GM19324 (cell line): ENCODE results near the gene MCAT.
A peak's percentile ranks its signal among the peaks of the same experiment; 100 is the strongest.

Experiments used
- ATAC-seq: cut with Tn5 transposase; IDR thresholded peaks from one replicate; pipeline ENCODE4 v1.9.1; 2021; ENCODE audit warnings: mild to moderate bottlenecking, moderate library complexity; ENCODE audit not compliant: unreplicated experiment, low FRiP score

MCAT gene

DNA sequence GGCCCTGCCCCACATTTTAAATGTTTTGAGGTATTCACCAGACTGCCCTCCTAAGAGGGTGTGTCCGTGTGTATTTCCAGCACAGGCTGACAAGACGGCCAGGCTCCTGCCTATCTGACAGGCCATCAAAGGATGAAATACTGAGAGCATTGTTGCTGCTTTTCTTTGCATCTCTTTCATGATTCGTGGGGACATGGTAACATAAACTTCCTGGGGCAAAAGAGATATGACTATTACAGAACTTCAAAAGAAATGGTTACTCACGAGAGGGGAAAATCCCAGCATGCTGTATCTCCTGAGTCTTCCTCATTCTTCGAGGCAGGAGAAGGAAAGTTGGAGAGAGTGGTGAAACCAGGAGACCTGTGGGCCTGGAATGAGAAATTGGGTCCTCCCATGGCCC is 43.0 kb downstream of the MCAT start:
- ATAC-seq = no peak

DNA sequence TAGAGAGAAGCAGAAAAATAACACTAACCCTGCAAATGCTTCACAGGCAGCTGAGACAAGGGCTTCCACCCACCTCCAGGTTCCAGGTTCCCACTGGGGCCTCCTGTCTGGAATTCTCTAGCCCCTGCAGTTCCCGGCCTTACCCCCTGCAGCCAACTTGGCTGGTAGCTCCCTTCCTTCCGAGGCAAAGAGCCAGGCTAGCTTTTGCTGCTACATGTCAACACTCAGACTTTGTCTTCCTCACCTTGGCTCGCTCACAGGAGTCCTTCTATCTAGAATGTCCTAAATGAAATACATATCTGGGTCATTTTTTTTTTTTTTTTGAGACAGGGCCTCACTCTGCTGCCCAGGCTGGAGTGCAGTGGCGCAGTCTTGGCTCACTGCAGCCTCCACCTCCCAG is 44.1 kb downstream of the MCAT start:
- no peak for ATAC-seq

GRCh38 chr22:43098356-43098755 is 44.8 kb downstream of the MCAT start:
- ATAC-seq = no peak

DNA sequence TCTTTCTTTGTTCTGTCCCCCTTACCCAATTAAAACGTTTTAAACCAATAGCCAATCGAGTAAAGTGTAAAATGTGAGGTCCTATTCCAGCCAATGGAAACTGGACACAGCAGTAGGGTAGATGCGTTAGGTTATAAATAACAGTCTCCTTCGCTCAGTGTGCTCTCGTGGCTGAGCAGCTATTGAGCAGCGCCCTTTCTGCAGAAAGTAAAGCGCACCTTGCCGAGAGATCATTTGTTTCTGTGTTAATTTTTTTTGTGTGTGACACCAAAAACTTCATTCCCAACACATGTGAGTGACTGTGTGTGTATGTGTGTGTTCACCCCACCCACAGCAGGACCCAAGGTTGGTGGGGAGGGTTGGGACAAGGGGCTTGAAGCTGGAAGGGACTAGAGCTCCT is 46.8 kb downstream of the MCAT start:
- no peak for ATAC-seq

DNA sequence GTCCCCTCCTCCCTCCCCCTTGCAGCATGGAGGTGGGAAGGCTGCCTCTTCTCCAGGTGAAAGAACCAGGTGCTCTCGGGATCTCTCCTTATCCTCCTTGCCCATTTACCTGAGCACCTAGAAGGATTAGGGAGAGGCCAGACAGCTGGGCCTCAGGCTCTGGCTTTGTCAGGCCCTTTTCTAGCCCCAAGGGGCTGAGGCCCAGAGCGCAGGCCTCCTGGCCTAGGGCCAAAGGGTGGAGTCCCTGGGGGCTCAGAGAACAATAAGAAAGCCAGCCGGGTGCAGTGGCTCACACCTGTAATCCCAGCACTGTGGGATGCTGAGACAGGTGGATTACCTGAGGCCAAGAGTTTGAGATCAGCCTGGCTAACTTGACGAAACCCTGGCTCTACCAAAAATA is 48.6 kb downstream of the MCAT start:
- no peak for ATAC-seq

- no peak for ATAC-seq
Observed at GRCh38 chr22:43094085-43094484, 49.1 kb downstream of the MCAT start.

DNA sequence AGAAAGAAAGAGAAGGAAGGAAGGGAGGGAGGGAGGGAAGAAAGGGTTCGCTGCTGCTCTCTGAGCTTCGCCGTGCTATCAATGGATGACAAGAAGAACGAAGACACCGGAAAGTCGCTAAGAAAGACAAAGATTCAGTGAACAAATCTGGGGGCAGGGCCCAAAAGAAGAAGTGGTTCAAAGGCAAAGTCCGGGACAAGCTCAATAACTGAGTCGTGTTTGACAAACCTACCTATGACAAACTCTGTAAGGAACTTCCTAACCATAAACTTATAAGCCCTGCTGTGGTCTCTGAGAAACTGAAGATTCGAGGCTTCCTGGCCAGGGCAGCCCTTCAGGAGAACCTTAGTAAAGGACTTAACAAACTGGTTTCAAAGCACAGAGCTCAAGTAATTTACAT is 51.1 kb downstream of the MCAT start:
- ATAC-seq = no peak

DNA sequence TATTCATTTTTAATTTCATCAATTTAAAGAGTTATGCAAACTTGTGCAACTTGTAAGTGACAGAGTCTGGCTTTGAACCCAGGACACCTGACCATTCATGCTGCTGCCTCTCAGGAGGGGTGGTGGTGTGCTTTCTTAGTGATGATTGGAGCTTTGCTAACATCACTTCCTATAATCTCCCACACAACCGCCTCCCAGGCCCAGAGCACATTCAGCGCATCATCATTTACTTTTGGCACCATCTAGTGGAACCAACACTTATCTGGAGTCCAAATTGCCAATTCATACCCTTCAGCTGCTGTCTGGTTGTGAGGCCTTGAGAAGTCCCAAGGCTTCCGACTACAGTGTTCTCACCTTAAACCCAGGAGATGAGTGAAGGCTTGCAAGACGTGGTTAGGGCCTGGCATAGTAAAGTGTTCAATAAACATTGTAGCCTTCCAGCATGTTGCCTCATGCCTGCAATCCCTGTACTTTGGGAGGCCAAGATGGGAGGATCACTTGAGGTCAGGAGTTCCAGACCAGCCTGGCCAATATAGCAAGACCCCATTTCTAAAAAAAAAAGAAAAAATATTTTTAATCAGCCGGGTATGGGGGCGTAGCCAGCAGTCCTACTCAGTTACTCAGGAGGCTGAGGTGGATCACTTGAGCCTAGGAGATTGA is 52.9 kb downstream of the MCAT start:
- no peak for ATAC-seq

DNA sequence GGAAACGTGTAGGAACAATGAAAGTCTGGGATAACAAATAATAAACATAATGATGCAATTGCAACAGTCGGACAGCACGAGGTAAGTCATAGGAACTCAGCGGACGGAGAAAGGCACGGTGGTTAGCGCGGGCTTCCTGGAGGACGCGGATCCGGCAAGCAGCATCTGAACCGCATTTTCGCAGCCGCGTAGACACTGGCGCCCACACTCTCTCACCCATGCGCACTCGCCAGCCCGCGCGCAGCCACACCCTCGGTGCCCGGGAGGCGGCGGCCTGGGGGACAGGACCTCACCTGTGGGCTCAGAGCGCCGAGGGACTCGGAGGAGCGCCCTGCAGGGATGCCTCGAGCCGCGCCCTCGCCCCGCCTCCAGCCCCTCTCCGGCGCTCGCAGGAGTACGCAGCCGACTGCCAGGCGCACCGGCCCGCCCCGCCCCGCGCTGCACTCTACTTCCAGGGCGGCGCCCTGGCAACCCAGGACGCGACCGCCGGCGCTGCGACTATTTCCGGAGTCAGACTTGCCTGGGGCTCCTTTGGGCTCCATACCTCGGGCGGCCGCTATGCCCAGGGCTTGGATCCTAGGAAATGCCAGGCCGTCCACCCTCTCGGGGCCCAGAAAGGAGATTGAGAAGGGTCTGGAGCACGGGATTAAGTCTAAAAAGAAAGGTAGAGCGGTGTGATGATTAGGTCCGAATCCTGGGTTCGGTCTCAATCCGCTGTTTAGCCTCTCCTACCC is 54.0 kb downstream of the MCAT start, which contains the start of gene TTLL1:
Gene TTLL1 (minus strand): TSS at position 408 of the 734 bp plus-strand sequence. CDS start 13,805 bp downstream, outside the sequence.
- ATAC-seq = peak; percentile 84

DNA sequence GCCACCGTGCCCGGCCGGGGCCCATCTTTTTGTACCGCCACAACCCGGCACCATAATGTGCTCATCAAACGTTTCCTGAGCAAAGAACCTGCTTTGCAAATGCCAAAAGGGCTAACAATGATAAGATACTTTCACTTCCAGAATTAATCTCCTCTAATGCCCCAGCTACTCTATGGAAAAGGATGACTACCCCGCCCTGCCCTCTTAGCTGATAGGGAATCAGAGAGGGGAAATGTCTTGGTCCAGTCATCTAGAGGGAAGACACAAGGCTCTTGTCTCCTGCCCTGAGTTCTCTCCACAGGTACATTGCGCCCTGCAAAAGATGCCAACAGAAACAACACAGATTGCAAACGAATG is 54.6 kb downstream of the MCAT start:
- no peak for ATAC-seq

GRCh38 chr22:43085658-43086606 is 57.3 kb downstream of the MCAT start:
- no peak for ATAC-seq
